Measurements from ENCODE around the gene MYCBPAP.

Gene MYCBPAP

DNA sequence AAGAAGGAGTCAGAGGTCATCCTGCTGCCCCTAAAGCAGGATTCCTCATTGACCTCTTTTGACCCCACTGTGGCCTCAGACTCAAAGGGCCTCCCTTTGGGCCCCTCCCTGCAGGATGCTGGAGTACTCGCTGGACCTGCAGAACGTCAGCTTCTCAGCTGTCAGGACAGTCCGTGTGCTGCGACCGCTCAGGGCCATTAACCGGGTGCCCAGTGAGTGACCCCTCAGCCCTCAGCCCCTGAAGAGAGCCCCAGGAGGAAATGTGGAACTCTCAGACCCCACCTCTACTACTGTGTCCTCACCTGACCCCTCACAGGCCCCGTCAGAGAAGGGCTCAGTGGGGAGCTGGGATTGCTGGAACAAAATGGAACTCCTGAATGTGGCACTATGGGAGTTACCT, 61.4 kb downstream of the MYCBPAP start:
- in situ Hi-C loops (cut with HindIII; ENCODE audit: low sequenced_read_pairs) = no loop called here

DNA sequence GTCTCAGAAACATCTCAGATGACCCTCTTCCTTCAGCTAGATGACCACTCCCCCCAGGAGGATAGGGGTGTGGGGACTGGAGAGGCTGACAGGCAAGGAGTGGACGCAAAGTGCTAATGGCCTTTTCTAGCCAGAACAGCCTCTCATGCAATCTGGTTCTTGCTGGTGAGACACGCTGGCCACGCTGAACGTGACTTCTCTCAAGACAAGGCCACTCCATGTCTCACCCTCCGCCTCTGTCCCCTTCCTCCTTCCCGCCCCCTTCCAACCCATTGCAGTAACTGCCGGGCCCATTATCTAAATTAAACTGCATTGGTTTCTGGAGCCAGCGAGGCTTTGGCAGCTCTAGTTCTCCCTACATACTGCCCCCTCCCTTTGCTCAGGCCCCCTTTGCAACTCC, 61.8 kb downstream of the MYCBPAP start:
- in situ Hi-C loops (cut with HindIII; ENCODE audit: low sequenced_read_pairs) = no loop called here

DNA sequence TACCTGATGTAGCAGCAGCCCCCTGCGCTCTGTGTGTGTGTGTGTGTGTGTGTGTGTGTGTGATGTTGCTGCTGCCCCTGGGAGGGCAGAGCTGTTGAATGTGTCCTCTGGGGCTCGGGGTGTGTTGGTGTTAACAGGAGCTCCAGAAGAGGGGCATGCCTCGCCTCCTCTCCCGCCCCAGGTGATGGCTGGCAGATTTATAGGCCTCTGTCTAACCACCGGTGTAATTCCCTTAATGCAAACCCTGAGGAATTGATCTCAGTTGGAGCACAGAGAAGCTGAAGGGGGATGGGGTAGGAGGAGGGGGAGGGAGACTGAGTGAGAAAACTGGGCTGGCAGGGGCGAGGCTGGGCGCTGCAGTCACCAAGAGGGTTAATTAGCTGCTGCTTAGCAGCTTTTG, 62.3 kb downstream of the MYCBPAP start:
- in situ Hi-C loops (cut with HindIII; ENCODE audit: low sequenced_read_pairs) = no loop called here

DNA sequence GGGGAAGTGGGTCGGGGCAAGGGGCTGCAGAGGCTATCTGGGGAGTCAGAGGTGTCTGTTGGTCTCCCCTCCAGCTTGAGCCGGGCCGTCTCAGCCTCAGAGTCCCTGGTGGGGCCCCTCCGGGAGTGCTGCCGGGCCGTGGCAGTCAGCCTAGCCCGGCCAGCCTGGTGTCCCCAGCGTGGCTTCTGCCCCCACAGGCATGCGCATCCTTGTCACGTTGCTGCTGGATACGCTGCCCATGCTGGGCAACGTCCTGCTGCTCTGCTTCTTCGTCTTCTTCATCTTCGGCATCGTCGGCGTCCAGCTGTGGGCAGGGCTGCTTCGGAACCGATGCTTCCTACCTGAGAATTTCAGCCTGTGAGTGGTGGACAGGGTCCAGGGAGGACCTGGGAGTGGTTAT, 63.4 kb downstream of the MYCBPAP start:
- in situ Hi-C loops (cut with HindIII; ENCODE audit: low sequenced_read_pairs) = no loop called here

DNA sequence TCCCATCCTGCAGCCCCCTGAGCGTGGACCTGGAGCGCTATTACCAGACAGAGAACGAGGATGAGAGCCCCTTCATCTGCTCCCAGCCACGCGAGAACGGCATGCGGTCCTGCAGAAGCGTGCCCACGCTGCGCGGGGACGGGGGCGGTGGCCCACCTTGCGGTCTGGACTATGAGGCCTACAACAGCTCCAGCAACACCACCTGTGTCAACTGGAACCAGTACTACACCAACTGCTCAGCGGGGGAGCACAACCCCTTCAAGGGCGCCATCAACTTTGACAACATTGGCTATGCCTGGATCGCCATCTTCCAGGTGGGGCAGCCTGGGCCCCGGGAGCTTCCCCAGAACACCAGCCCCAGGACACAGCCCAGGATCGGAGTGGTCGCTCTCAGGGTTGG, 64.3 kb downstream of the MYCBPAP start:
- in situ Hi-C loops (cut with HindIII; ENCODE audit: low sequenced_read_pairs) = no loop called here

DNA sequence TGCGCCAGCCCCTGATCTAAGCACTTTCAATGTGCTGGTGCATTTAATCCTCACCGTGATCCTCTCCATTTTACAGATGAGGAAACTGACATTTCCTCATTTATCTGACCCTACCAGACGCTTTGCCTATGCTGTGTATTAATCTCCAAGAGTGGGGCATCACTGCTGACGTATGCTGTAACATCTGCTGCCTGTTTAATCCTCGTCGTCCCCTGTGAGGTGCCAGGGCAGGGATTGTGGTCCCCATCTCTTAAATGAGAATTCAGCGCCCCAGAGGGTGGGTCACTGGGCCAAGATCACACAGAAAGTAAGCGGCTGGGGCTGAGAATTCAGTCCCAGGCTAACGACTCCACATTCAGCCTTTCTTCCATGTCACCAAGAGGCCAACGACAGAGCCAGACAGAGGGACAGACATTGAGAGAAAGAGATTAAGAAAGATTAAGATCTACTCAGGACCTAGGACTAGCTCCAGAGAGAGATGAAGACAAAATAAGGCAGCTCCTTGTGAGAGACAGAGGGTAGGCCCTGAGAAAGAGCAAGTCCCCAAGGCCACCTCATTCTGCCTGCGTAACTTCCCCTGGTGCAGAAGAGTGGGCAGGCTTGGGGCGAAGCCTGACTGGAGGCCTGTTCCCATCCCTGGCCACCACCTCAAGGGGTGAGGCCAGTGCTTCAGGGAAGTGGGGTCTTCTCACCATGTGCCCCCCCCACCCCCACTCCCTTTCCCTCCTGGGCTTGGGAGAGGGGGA, 65.8 kb downstream of the MYCBPAP start:
- in situ Hi-C loops (cut with HindIII; ENCODE audit: low sequenced_read_pairs) = no loop called here

DNA sequence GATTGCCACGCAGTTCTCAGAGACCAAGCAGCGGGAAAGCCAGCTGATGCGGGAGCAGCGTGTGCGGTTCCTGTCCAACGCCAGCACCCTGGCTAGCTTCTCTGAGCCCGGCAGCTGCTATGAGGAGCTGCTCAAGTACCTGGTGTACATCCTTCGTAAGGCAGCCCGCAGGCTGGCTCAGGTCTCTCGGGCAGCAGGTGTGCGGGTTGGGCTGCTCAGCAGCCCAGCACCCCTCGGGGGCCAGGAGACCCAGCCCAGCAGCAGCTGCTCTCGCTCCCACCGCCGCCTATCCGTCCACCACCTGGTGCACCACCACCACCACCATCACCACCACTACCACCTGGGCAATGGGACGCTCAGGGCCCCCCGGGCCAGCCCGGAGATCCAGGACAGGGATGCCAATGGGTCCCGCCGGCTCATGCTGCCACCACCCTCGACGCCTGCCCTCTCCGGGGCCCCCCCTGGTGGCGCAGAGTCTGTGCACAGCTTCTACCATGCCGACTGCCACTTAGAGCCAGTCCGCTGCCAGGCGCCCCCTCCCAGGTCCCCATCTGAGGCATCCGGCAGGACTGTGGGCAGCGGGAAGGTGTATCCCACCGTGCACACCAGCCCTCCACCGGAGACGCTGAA, 67.5 kb downstream of the MYCBPAP start:
- in situ Hi-C loops (cut with HindIII; ENCODE audit: low sequenced_read_pairs) = no loop called here

DNA sequence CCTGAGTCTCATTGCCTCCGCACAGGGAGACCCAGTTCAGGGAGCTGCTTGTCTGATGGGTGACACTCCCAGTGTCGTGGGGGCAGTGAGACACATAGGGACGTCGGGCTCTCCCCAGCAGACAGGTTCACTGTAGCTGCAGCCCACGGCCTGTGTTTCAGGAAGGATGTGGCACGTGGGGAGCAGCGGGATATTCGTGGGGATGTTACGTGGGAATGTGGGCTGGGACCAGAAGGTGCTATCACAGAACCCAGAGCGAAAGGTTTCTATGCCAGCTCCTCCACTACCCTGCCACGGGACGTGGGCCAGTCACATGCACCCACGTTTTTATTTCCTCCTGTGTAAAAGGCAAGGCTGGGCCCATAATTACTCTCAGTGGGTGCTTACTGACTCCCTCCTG, 68.6 kb downstream of the MYCBPAP start:
- in situ Hi-C loops (cut with HindIII; ENCODE audit: low sequenced_read_pairs) = no loop called here

DNA sequence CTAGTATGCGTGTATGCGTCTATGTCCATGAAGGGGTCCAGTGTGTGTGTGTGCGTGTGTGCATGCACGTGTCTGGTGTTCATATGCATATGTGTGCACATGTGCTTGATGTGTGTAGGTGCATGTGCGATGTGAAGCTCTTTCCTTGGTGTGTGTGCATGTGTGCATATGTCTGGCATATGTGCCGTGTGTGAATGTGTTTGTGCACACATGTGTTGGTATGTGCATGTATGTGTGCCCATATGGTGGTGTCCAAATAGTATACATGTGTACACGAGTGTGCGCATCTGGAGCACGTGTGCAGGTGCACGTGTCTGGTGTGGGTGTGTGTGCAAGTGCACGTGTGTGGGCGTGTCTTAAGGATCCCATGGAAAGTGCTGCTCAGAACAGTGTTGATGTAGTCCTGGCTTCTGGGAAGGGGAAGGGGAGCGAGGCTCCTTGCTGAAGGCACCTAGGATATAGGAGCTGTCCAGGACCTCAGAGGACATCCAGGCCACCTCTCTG, 69.3 kb downstream of the MYCBPAP start:
- in situ Hi-C loops (cut with HindIII; ENCODE audit: low sequenced_read_pairs) = no loop called here

DNA sequence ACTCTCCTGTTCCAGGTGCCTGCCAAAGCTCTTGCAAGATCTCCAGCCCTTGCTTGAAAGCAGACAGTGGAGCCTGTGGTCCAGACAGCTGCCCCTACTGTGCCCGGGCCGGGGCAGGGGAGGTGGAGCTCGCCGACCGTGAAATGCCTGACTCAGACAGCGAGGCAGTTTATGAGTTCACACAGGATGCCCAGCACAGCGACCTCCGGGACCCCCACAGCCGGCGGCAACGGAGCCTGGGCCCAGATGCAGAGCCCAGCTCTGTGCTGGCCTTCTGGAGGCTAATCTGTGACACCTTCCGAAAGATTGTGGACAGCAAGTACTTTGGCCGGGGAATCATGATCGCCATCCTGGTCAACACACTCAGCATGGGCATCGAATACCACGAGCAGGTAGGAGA, 69.9 kb downstream of the MYCBPAP start:
- in situ Hi-C loops (cut with HindIII; ENCODE audit: low sequenced_read_pairs) = no loop called here

DNA sequence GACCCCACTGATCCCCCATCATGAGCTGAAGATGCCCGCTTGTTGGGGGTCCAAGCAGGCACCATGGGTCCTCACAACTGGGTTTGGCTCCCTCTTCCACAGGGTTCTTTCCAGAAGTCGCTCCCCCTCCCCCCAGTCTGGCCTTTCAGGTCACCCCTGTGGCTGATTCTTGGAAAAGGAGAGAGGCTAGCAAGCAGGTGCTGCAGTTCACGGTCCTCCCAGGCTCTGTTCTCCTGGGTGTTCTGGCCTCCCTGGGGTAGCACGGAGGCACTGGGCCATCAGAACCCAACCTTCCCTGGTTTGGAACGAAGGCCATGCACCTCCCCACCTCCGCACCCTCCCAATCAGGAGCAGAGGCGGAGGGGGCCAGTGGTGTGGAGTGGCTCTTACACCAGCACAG, 71.2 kb downstream of the MYCBPAP start:
- in situ Hi-C loops (cut with HindIII; ENCODE audit: low sequenced_read_pairs) = no loop called here

DNA sequence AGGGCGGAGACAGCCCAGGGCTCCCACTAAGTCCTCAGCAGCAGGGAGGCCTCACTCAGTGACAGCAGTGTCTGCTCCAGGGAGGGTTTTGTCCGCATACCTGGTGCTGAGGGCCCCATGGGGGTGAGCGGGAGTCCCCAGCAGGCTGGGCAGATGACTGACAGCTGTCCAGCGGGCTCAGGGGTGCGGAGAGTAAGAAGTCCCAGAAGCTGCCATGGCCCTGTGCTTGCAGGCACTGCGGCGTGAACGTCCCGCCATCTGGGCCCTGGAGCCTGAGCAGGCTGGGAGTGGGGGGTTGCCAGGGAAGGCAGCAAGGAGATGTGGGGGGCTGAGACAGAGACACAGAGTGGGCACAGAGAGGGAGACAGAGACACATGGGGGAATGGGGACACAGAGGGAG, 72.4 kb downstream of the MYCBPAP start:
- in situ Hi-C loops (cut with HindIII; ENCODE audit: low sequenced_read_pairs) = no loop called here
